Measurements from ENCODE around the gene ARHGAP23. TPM values are rescaled to one million over a fixed set of nuclear protein-coding genes. Genes with fewer than 3 reads are reported as not detected.
A peak's percentile ranks its signal among the peaks of the same experiment; 100 is the strongest.
"Not testable (repeated sequence)": the region's sequence is repeated elsewhere in the genome, so short reads cannot be mapped to it uniquely, and the experiment has no call there.

Gene ARHGAP23
- total RNA-seq, 1 experiment from 2014 or later: 97.9 TPM

DNA sequence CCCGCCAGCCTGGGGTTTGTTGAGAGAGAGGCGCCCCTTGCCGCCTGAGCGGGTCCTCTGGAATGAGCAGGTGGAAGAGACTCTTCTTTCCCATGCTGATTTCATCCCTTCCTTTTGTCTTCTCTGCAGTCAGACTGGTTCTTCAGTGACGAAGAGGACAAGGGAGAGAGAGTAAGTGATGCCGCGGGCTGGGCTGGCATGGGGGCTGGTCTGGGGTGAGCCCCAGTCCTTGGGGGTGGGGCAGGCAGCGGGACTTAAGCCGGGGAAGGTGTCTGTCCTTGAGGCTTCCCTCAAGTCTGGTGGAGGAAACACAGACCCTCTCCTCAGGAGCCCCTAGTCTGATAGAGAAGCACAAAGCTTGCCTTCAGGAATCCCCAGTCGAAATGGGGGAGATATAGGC lies 69.4 kb downstream of the ARHGAP23 start:
- H3K79me1 ChIP-seq (ENCODE audit: insufficient read depth, low read depth, low read length, poor library complexity, severe bottlenecking); H3K56ac ChIP-seq (ENCODE audit: insufficient read length, low read depth, low read length); H2BK15ac ChIP-seq (ENCODE audit: low read depth, low read length); H3K23me2 ChIP-seq (ENCODE audit: insufficient read length, low read depth, low read length, poor library complexity, severe bottlenecking); H2AK5ac ChIP-seq (ENCODE audit: insufficient read length, low read length); H3T11ph ChIP-seq (ENCODE audit: low read length); H3K9me3 ChIP-seq (ENCODE audit: control insufficient read depth, low read depth, low read length); H2BK20ac ChIP-seq (ENCODE audit: low read depth, low read length, poor library complexity, severe bottlenecking); H4K20me1 ChIP-seq (ENCODE audit: control insufficient read depth, insufficient read depth, insufficient read length); H2BK5ac ChIP-seq (ENCODE audit: insufficient read length, low read length); H3K18ac ChIP-seq (ENCODE audit: insufficient read length, low read depth, low read length); H4K91ac ChIP-seq (ENCODE audit: insufficient read length, low read depth, low read length); H3K23ac ChIP-seq (ENCODE audit: insufficient read length, low read depth, low read length); H4K5ac ChIP-seq (ENCODE audit: insufficient read length, low read depth, low read length); H3K4ac ChIP-seq (ENCODE audit: low read depth, low read length); H3K14ac ChIP-seq (ENCODE audit: insufficient read depth, low read length); H3K4me2 ChIP-seq (ENCODE audit: insufficient read depth, insufficient read length, low read length); H3K27me3 ChIP-seq (ENCODE audit: insufficient read depth, low read length); H3K79me2 ChIP-seq (ENCODE audit: insufficient read depth, low read length); H2AFZ ChIP-seq (ENCODE audit: low read length); H3K4me1 ChIP-seq (ENCODE audit: insufficient read depth, low read length); H3K4me3 Mint-ChIP-seq; H3K9ac ChIP-seq (ENCODE audit: extremely low read depth, insufficient read length, low read length); H3K27me3 Mint-ChIP-seq (ENCODE audit: low read depth); H2BK120ac ChIP-seq (ENCODE audit: low read depth, low read length, poor library complexity, severe bottlenecking); DNase-seq; H3K27ac ChIP-seq (ENCODE audit: insufficient read length, low read depth, low read length); H3K9me3 Mint-ChIP-seq; H4K8ac ChIP-seq (replicated peaks; ENCODE audit: insufficient read length, low read depth, low read length); H2BK12ac ChIP-seq (ENCODE audit: insufficient read length, low read depth, low read length): not testable (repeated sequence)
- no CpG with 5 or more reads among the region's 10 CpGs for WGBS (ENCODE audit: extremely low coverage, insufficient read length, low lambda C conversion rate)
- Mint-ChIP-seq H3K36me3 (ENCODE audit: insufficient read depth in 1 of 3, low read depth in 3 of 3) (peaks cover 29 to 68% (median 46%) of the 10 kb centered on the region in 3 experiments), H3K27ac (peak overlapping the region in 1 of 3 experiments; percentile 85; a peak in 2 of 7 replicates), H3K4me1 (peaks cover 0 to 14% of the 10 kb centered on the region in 2 experiments; a peak in 2 of 4 replicates)
